Type B pancreatic cell (in vitro differentiated cells): ENCODE data around the gene GFY. TPM values are rescaled to one million over a fixed set of nuclear protein-coding genes. Genes with fewer than 3 reads are reported as not detected.
"Not testable (repeated sequence)": the region's sequence is repeated elsewhere in the genome, so short reads cannot be mapped to it uniquely, and the experiment has no call there.

ENCODE experiments used
- DNase-seq: peaks from one replicate; pipeline ENCODE4 v3.0.0; 2021; ENCODE audit warnings: mixed read lengths; ENCODE audit not compliant: unreplicated experiment; ENCODE audit errors: extremely low spot score
- H3K27ac Mint-ChIP-seq: 2 replicates; pipeline ENCODE4 v1.8.0; 2021; ENCODE audit warnings: mild to moderate bottlenecking, mixed read lengths
- H3K27me3 Mint-ChIP-seq: 2 replicates; pipeline ENCODE4 v1.8.0; 2021; ENCODE audit warnings: mixed read lengths
- H3K36me3 Mint-ChIP-seq: 2 replicates; pipeline ENCODE4 v1.8.0; 2021; ENCODE audit warnings: mixed read lengths
- H3K4me1 Mint-ChIP-seq: one replicate; pipeline ENCODE4 v1.8.0; 2021; ENCODE audit warnings: mixed read lengths; ENCODE audit not compliant: unreplicated experiment
- H3K4me3 Mint-ChIP-seq: 2 replicates; pipeline ENCODE4 v1.8.0; 2021; ENCODE audit warnings: mild to moderate bottlenecking, mixed read lengths
- H3K9me3 Mint-ChIP-seq: 2 replicates; pipeline ENCODE4 v1.8.0; 2021; ENCODE audit warnings: mixed read lengths
- CTCF ChIP-seq: fragments of 200-600 bp; sonication (generic); conservative IDR thresholded peaks from 2 replicates; pipeline ENCODE4 v1.5.0; 2021; ENCODE audit warnings: antibody characterized with exemption, mild to moderate bottlenecking
- total RNA-seq: library from RNA; stranded (reverse); gene quantifications from 2 replicates; pipeline ENCODE4 v1.2.1, GENCODE V29; 2021; ENCODE audit warnings: low replicate concordance

Gene GFY
- total RNA-seq, 1 donor from 2014 or later = not detected

GRCh38 chr19:49455773-49456172, 30.6 kb downstream of the GFY start:
- no peaks in the 10 kb centered on the region for H3K9me3 Mint-ChIP-seq
- H3K4me1 Mint-ChIP-seq = peaks cover 10% of the 10 kb centered on the region
- no peak for DNase-seq
- H3K4me3 Mint-ChIP-seq = peak overlapping the region; percentile 26
- TF ChIP-seq CTCF = no peak
- H3K27ac Mint-ChIP-seq = peak overlapping the region; percentile 5
- H3K27me3 Mint-ChIP-seq = peaks cover 2% of the 10 kb centered on the region
- peaks cover 9% of the 10 kb centered on the region for H3K36me3 Mint-ChIP-seq

GRCh38 chr19:49456326-49456725, 31.1 kb downstream of the GFY start:
- peak overlapping the region; percentile 5 for H3K27ac Mint-ChIP-seq
- H3K36me3 Mint-ChIP-seq = peaks cover 9% of the 10 kb centered on the region
- H3K4me1 Mint-ChIP-seq = peaks cover 7% of the 10 kb centered on the region
- TF ChIP-seq CTCF = no peak
- peak overlapping the region; percentile 26 for H3K4me3 Mint-ChIP-seq
- no peak for DNase-seq
- H3K27me3 Mint-ChIP-seq = peaks cover 2% of the 10 kb centered on the region
- no peaks in the 10 kb centered on the region for H3K9me3 Mint-ChIP-seq

GRCh38 chr19:49458567-49458903, 33.3 kb downstream of the GFY start:
- H3K4me1 Mint-ChIP-seq = no peaks in the 10 kb centered on the region

GRCh38 chr19:49459388-49459787, 34.2 kb downstream of the GFY start:
- H3K27ac Mint-ChIP-seq = no peak overlapping the region
- peaks cover 4% of the 10 kb centered on the region for H3K36me3 Mint-ChIP-seq
- H3K27me3 Mint-ChIP-seq = no peaks in the 10 kb centered on the region
- H3K4me1 Mint-ChIP-seq = no peaks in the 10 kb centered on the region
- no peak for TF ChIP-seq CTCF
- DNase-seq = no peak
- H3K4me3 Mint-ChIP-seq = no peak overlapping the region
- no peaks in the 10 kb centered on the region for H3K9me3 Mint-ChIP-seq

More at GRCh38 chr19:49458567-49458903, 33.3 kb downstream of the GFY start:
- Mint-ChIP-seq H3K9me3 (no peaks in the 10 kb centered on the region), H3K27ac (no peak overlapping the region), H3K36me3 (peaks cover 4% of the 10 kb centered on the region), H3K27me3 (no peaks in the 10 kb centered on the region), H3K4me3 (no peak overlapping the region)
- no peak for DNase-seq
- no peak for TF ChIP-seq CTCF

- H3K4me3 Mint-ChIP-seq, DNase-seq, H3K27ac Mint-ChIP-seq, H3K27me3 Mint-ChIP-seq, H3K9me3 Mint-ChIP-seq, H3K36me3 Mint-ChIP-seq, H3K4me1 Mint-ChIP-seq: not testable (repeated sequence)
These were observed 35.9 kb downstream of the GFY start for GRCh38 chr19:49461130-49461529.

GRCh38 chr19:49461656-49462055, 36.5 kb downstream of the GFY start:
- Mint-ChIP-seq H3K4me1 (no peaks in the 10 kb centered on the region), H3K27me3 (no peaks in the 10 kb centered on the region), H3K9me3 (no peaks in the 10 kb centered on the region), H3K27ac (no peak overlapping the region), H3K36me3 (peaks cover 4% of the 10 kb centered on the region), H3K4me3 (no peak overlapping the region)
- TF ChIP-seq CTCF = no peak
- DNase-seq = no peak
